ENCODE results near the gene SLC26A11.

Gene SLC26A11

GRCh38 chr17:80268427-80268826 is 48.2 kb downstream of the SLC26A11 start:
- TF ChIP-seq ISL1 (CRISPR knock-in tag; IDR thresholded peaks at IDR 0.05) (no peak), SNAI2 (CRISPR knock-in tag; IDR thresholded peaks at IDR 0.05) (no peak), CREB5 (CRISPR knock-in tag; IDR thresholded peaks at IDR 0.05; ENCODE audit: low read depth) (no peak), ZC3H10 (CRISPR knock-in tag; IDR thresholded peaks at IDR 0.05) (no peak), POU6F1 (CRISPR knock-in tag; IDR thresholded peaks at IDR 0.05; ENCODE audit: borderline replicate concordance, low read depth) (no peak), OSR1 (CRISPR knock-in tag; IDR thresholded peaks at IDR 0.05) (no peak), ZFP3 (CRISPR knock-in tag; IDR thresholded peaks at IDR 0.05) (no peak), BACH2 (CRISPR knock-in tag; IDR thresholded peaks at IDR 0.05; ENCODE audit: borderline replicate concordance) (no peak), ZNF70 (CRISPR knock-in tag; IDR thresholded peaks at IDR 0.05) (no peak), ZNF8 (CRISPR knock-in tag; IDR thresholded peaks at IDR 0.05) (no peak), CSRNP3 (CRISPR knock-in tag; IDR thresholded peaks at IDR 0.05) (no peak), GLIS3 (CRISPR knock-in tag; IDR thresholded peaks at IDR 0.05) (no peak), CSDC2 (CRISPR knock-in tag; IDR thresholded peaks at IDR 0.05) (no peak), ARNTL (CRISPR knock-in tag; IDR thresholded peaks at IDR 0.05; ENCODE audit: borderline replicate concordance, low read depth) (no peak), ZFP30 (CRISPR knock-in tag; IDR thresholded peaks at IDR 0.05) (no peak), ZNF565 (CRISPR knock-in tag; conservative IDR thresholded peaks at IDR 0.05; ENCODE audit: low read depth) (no peak), ESRRG (CRISPR knock-in tag; IDR thresholded peaks at IDR 0.05) (no peak)
- no peak for ATAC-seq

- no peak for ATAC-seq
Measured at GRCh38 chr17:80269405-80269807, 49.2 kb downstream of the SLC26A11 start.

More at GRCh38 chr17:80269405-80269807, 49.2 kb downstream of the SLC26A11 start:
- TF ChIP-seq TSHZ2 (CRISPR knock-in tag; IDR thresholded peaks at IDR 0.05) (no peak), ZNF70 (CRISPR knock-in tag; IDR thresholded peaks at IDR 0.05) (no peak), CREB5 (CRISPR knock-in tag; IDR thresholded peaks at IDR 0.05; ENCODE audit: low read depth) (no peak), ESRRG (CRISPR knock-in tag; IDR thresholded peaks at IDR 0.05) (no peak), ZFP30 (CRISPR knock-in tag; IDR thresholded peaks at IDR 0.05) (no peak), ISL1 (CRISPR knock-in tag; IDR thresholded peaks at IDR 0.05) (no peak), BACH2 (CRISPR knock-in tag; IDR thresholded peaks at IDR 0.05; ENCODE audit: borderline replicate concordance) (no peak)
